ENCODE data around the gene SPOCK2. TPM values are rescaled to one million over a fixed set of nuclear protein-coding genes. Genes with fewer than 3 reads are reported as not detected.

The SPOCK2 gene
- total RNA-seq, 1 experiment from 2014 or later = 4.8 TPM

DNA sequence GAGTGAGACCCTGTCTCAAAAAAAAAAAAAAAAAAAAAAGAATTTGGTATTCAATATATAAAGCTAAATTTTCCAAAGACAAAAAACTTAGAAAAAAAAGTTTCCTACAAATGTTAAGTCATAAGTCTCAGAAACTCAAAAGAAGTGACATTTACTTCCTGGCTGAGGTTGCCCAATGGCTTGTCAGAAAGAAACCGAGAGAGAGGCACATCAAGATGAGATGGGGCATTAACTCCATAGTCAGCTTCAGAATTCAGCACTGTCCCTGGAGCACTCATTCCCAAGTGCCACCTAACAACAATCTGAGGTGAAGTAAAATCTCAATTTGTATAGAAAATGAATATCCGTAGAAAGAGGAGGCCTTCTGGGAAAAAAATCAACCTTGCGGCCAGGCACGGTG, 6.8 kb upstream of the SPOCK2 start:
- intact Hi-C loops (cut with micrococcal nuclease; ENCODE audit: unreplicated experiment) = no loop called here
- in situ Hi-C loops (cut with HindIII; ENCODE audit: low pct_unique_long_range_greater_than_20kb, low sequenced_read_pairs) = no loop called here

DNA sequence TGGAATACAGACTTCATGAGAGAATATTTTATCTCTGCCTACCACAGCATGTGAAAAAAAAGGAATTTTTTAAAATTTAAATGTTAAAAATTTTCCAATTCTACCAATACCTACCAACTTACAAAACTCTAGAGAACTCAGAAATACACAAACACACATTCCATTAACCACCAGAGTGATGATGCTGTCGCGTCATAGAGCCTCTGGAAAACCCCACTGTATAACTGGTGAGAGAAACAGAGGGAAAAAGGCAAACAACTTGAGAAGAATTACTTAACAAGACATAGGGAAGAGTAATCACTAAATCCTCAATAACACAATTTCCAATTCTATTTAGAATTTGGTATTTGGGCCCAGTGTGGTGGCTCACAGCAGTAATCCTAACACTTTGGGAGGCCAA, 6.2 kb upstream of the SPOCK2 start:
- CTCF ChIA-PET = interaction anchor here (0.6 kb wide), 1 partner anchor 246 kb away, joined by 3 read pairs; no protein-coding TSS in a partner anchor
- no peak for TF ChIP-seq TCF7L2 (IDR thresholded peaks at IDR 0.05; ENCODE audit: low read depth, low read length)
- no peak for TF ChIP-seq POLR2AphosphoS5 (IDR thresholded peaks at IDR 0.05; ENCODE audit: low read depth, low read length)
- TF ChIP-seq, protein P1, sequence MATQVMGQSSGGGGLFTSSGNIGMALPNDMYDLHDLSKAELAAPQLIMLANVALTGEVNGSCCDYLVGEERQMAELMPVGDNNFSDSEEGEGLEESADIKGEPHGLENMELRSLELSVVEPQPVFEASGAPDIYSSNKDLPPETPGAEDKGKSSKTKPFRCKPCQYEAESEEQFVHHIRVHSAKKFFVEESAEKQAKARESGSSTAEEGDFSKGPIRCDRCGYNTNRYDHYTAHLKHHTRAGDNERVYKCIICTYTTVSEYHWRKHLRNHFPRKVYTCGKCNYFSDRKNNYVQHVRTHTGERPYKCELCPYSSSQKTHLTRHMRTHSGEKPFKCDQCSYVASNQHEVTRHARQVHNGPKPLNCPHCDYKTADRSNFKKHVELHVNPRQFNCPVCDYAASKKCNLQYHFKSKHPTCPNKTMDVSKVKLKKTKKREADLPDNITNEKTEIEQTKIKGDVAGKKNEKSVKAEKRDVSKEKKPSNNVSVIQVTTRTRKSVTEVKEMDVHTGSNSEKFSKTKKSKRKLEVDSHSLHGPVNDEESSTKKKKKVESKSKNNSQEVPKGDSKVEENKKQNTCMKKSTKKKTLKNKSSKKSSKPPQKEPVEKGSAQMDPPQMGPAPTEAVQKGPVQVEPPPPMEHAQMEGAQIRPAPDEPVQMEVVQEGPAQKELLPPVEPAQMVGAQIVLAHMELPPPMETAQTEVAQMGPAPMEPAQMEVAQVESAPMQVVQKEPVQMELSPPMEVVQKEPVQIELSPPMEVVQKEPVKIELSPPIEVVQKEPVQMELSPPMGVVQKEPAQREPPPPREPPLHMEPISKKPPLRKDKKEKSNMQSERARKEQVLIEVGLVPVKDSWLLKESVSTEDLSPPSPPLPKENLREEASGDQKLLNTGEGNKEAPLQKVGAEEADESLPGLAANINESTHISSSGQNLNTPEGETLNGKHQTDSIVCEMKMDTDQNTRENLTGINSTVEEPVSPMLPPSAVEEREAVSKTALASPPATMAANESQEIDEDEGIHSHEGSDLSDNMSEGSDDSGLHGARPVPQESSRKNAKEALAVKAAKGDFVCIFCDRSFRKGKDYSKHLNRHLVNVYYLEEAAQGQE (IDR thresholded peaks at IDR 0.05; ENCODE audit: insufficient read depth in 1 of 2, low read depth in 2 of 2, low read length in 1 of 2) = no peak
- Histone ChIP-seq H3K27me3 (ENCODE audit: control insufficient read depth, insufficient read depth, low read length) (no peaks in the 10 kb centered on the region), H3K9me3 (ENCODE audit: control insufficient read depth, insufficient read depth, low read depth, low read length) (no peaks in the 10 kb centered on the region), H3K4me1 (ENCODE audit: control insufficient read depth, insufficient read depth, low read length) (peaks cover 43% of the 10 kb centered on the region), H3K4me3 (ENCODE audit: low read depth in 2 of 2, low read length in 2 of 2) (no peak overlapping the region), H3K36me3 (ENCODE audit: control insufficient read depth, insufficient read depth, low read length) (peaks cover 2% of the 10 kb centered on the region; the same call in 1 of the 2 replicates), H3K27ac (ENCODE audit: low read length) (peak overlapping the region; percentile 58; the same call in 1 of the 2 replicates)
- POLR2A ChIA-PET = interaction anchor here (0.6 to 1.1 kb wide), 2 partner anchors 46 to 172 kb away, joined by 4 to 12 read pairs; no protein-coding TSS in a partner anchor
- in situ Hi-C loops (cut with HindIII; ENCODE audit: low pct_unique_long_range_greater_than_20kb, low sequenced_read_pairs) = no loop called here
- no peak for DNase-seq (ENCODE audit: low read depth, low spot score)
- ATAC-seq = no peak
- intact Hi-C loops (cut with micrococcal nuclease; ENCODE audit: unreplicated experiment) = no loop called here
- BruUV-seq (replicated peaks) = no TSS peak

More for the DNA sequence above, 6.8 kb upstream of the SPOCK2 start:
- no peaks in the 10 kb centered on the region for H3K27me3 ChIP-seq (ENCODE audit: control insufficient read depth, insufficient read depth, low read length)
- peaks cover 2% of the 10 kb centered on the region; the same call in 1 of the 2 replicates for H3K36me3 ChIP-seq (ENCODE audit: control insufficient read depth, insufficient read depth, low read length)
- H3K27ac ChIP-seq (ENCODE audit: low read length) = no peak overlapping the region; the same call in 1 of the 2 replicates
- no peaks in the 10 kb centered on the region for H3K9me3 ChIP-seq (ENCODE audit: control insufficient read depth, insufficient read depth, low read depth, low read length)
- ChIA-PET POLR2A (interaction anchor here (0.6 to 0.7 kb wide), 3 partner anchors 13 to 172 kb away, joined by 4 to 17 read pairs (median 5); no protein-coding TSS in a partner anchor), CTCF (no interaction called here)
- H3K4me1 ChIP-seq (ENCODE audit: control insufficient read depth, insufficient read depth, low read length) = peaks cover 40% of the 10 kb centered on the region
- no peak overlapping the region for H3K4me3 ChIP-seq (ENCODE audit: low read depth in 2 of 2, low read length in 2 of 2)
- TF ChIP-seq, protein P1 (IDR thresholded peaks at IDR 0.05; ENCODE audit: insufficient read depth in 1 of 2, low read depth in 2 of 2, low read length in 1 of 2) = no peak
- TF ChIP-seq SIN3A (IDR thresholded peaks at IDR 0.05; ENCODE audit: borderline replicate concordance, insufficient read depth, low read depth, low read length) (no peak), POLR2AphosphoS5 (IDR thresholded peaks at IDR 0.05; ENCODE audit: low read depth, low read length) (no peak), TCF7L2 (IDR thresholded peaks at IDR 0.05; ENCODE audit: low read depth, low read length) (no peak)
- TF ChIP-seq, protein P2, sequence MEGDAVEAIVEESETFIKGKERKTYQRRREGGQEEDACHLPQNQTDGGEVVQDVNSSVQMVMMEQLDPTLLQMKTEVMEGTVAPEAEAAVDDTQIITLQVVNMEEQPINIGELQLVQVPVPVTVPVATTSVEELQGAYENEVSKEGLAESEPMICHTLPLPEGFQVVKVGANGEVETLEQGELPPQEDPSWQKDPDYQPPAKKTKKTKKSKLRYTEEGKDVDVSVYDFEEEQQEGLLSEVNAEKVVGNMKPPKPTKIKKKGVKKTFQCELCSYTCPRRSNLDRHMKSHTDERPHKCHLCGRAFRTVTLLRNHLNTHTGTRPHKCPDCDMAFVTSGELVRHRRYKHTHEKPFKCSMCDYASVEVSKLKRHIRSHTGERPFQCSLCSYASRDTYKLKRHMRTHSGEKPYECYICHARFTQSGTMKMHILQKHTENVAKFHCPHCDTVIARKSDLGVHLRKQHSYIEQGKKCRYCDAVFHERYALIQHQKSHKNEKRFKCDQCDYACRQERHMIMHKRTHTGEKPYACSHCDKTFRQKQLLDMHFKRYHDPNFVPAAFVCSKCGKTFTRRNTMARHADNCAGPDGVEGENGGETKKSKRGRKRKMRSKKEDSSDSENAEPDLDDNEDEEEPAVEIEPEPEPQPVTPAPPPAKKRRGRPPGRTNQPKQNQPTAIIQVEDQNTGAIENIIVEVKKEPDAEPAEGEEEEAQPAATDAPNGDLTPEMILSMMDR (IDR thresholded peaks at IDR 0.05) = no peak
- BruUV-seq (replicated peaks) = no TSS peak
- DNase-seq (ENCODE audit: low read depth, low spot score) (no peak), ATAC-seq (no peak)
